IgD-negative memory B cell (primary cell): ENCODE results near the gene HTD2. TPM values are rescaled to one million over a fixed set of nuclear protein-coding genes. Genes with fewer than 3 reads are reported as not detected.

Experiments used
- H3K27ac Mint-ChIP-seq, 3 donors: one replicate each; pipeline ENCODE4 v1.8.0; 2020 to 2022; ENCODE audit warnings: mild to moderate bottlenecking in 3 of 3, mixed read lengths in 3 of 3, moderate library complexity in 1 of 3
- H3K27me3 Mint-ChIP-seq: one replicate; pipeline ENCODE4 v1.8.0; 2021; ENCODE audit warnings: mixed read lengths
- H3K36me3 Mint-ChIP-seq: one replicate; pipeline ENCODE4 v1.8.0; 2020; ENCODE audit warnings: mild to moderate bottlenecking, mixed read lengths
- H3K4me1 Mint-ChIP-seq, 3 donors: one replicate each; pipeline ENCODE4 v1.8.0; 2020 to 2022; ENCODE audit warnings: mixed read lengths in 3 of 3, mild to moderate bottlenecking in 1 of 3
- H3K4me3 Mint-ChIP-seq, 4 donors: one replicate each; pipeline ENCODE4 v1.8.0; 2020 to 2022; ENCODE audit warnings: mild to moderate bottlenecking in 4 of 4, mixed read lengths in 4 of 4, moderate library complexity in 3 of 4
- H3K9me3 Mint-ChIP-seq, 3 donors: one replicate each; pipeline ENCODE4 v1.8.0; 2020 to 2021; ENCODE audit warnings: mixed read lengths in 3 of 3, mild to moderate bottlenecking in 1 of 3
- polyA plus RNA-seq: library from polyadenylated mRNA; unstranded; fragments of 300-500 nt; fragmentation: Illumina TruSeq; gene quantifications from one replicate; pipeline ENCODE4 v1.2.3, GENCODE V29; 2021

HTD2 gene
- polyA plus RNA-seq, 1 donor from 2014 or later, result 21.1 TPM

- Mint-ChIP-seq H3K27ac (no peak overlapping the region), H3K27me3 (no peaks in the 10 kb centered on the region), H3K36me3 (peaks cover 3% of the 10 kb centered on the region), H3K4me1 (peaks cover 12 to 31% (median 25%) of the 10 kb centered on the region in 3 donors), H3K4me3 (peak overlapping the region in 2 of 4 donors; percentile 37 to 94), H3K9me3 (no peaks in the 10 kb centered on the region)
Measured at GRCh38 chr3:58308728-58309127, 2.4 kb downstream of the HTD2 start.

DNA sequence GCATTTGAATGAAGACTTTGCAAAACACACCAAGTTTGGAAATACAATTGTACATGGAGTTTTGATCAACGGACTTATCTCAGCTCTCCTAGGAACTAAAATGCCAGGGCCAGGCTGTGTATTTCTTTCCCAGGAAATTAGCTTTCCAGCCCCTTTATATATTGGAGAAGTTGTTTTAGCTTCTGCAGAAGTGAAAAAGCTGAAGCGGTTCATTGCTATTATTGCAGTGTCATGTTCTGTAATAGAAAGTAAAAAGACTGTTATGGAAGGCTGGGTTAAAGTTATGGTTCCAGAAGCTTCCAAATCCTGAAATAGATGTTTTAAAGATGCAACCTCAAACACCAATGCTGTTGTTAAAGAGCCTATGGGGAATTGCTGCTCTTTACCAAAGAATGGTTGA is 11.5 kb downstream of the HTD2 start:
- H3K36me3 Mint-ChIP-seq, result peaks cover 5% of the 10 kb centered on the region
- no peak overlapping the region for H3K27ac Mint-ChIP-seq
- no peaks in the 10 kb centered on the region for H3K9me3 Mint-ChIP-seq
- no peaks in the 10 kb centered on the region for H3K27me3 Mint-ChIP-seq
- H3K4me3 Mint-ChIP-seq, result no peak overlapping the region
- peaks cover 5 to 9% (median 8%) of the 10 kb centered on the region in 3 donors for H3K4me1 Mint-ChIP-seq

- H3K9me3 Mint-ChIP-seq, result no peaks in the 10 kb centered on the region
- no peaks in the 10 kb centered on the region for H3K27me3 Mint-ChIP-seq
- H3K27ac Mint-ChIP-seq, result no peak overlapping the region
- peaks cover 19 to 30% (median 24%) of the 10 kb centered on the region in 3 donors for H3K4me1 Mint-ChIP-seq
- H3K4me3 Mint-ChIP-seq, result no peak overlapping the region
- peaks cover 1% of the 10 kb centered on the region for H3K36me3 Mint-ChIP-seq
Measured at GRCh38 chr3:58321791-58322190, 15.5 kb downstream of the HTD2 start.

GRCh38 chr3:58322793-58323192 is 16.5 kb downstream of the HTD2 start:
- H3K4me3 Mint-ChIP-seq, result no peak overlapping the region
- no peaks in the 10 kb centered on the region for H3K9me3 Mint-ChIP-seq
- H3K27me3 Mint-ChIP-seq, result no peaks in the 10 kb centered on the region
- H3K27ac Mint-ChIP-seq, result peak overlapping the region in 2 of 3 donors; percentile 21 to 31
- H3K4me1 Mint-ChIP-seq, result peaks cover 19 to 28% (median 24%) of the 10 kb centered on the region in 3 donors
- no peaks in the 10 kb centered on the region for H3K36me3 Mint-ChIP-seq

GRCh38 chr3:58323529-58324390 is 17.4 kb downstream of the HTD2 start:
- no peaks in the 10 kb centered on the region for H3K27me3 Mint-ChIP-seq
- peak overlapping the region; percentile 31 to 69 (median 46) for H3K27ac Mint-ChIP-seq
- peak overlapping the region in 2 of 4 donors; percentile 57 to 65 for H3K4me3 Mint-ChIP-seq
- H3K36me3 Mint-ChIP-seq, result no peaks in the 10 kb centered on the region
- H3K9me3 Mint-ChIP-seq, result no peaks in the 10 kb centered on the region
- peaks cover 19 to 28% (median 24%) of the 10 kb centered on the region in 3 donors for H3K4me1 Mint-ChIP-seq

DNA sequence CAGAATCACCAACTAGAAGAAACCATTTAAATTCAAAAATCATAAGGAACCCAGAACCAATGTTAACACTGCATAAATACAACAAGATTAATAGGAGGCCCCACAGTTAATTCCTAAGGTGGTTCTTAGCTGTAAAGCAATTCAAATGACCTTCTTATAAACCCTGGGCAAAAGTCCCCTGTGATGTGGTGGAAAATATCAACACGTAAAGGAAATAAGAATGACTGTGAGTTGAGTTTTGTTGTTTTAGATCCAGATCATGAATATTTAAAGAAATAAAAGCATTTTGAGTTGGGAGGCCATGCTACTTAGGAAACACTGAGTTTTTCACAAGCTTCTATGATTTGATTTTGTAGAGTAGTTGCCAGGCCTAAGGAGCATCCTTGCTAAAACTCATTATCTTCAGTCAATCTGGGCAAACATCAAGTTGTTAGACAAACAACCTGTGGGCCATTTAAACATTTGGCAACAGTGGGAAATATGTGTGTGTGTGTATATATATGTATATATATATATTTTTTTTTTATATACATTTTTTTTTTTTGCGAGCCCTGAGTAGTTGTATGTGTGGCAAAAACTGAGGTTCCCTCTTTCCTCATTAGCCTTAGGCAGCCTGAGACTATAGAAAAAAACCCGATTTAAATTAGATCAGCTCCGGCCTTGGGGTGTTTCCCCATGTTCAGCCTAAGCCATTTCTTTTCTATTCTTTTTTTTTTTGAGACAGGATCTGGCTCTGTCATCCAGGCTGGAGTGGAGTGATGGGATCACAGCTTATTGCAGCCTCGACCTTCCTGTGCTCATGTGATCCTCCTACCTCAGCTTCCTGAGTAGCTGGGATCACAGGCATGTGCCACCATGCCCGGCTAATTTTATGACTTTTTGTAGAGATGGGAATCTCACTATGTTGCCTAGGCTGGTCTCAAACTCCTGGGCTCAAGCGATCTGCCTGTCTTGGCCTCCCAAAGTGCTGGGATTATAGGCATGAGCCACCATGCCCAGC is 18.4 kb downstream of the HTD2 start:
- no peaks in the 10 kb centered on the region for H3K36me3 Mint-ChIP-seq
- H3K4me1 Mint-ChIP-seq, result peaks cover 19 to 28% (median 24%) of the 10 kb centered on the region in 3 donors
- peak overlapping the region in 2 of 4 donors; percentile 57 to 65 for H3K4me3 Mint-ChIP-seq
- H3K27ac Mint-ChIP-seq, result peak overlapping the region; percentile 12 to 69 (median 46)
- H3K9me3 Mint-ChIP-seq, result no peaks in the 10 kb centered on the region
- no peaks in the 10 kb centered on the region for H3K27me3 Mint-ChIP-seq

GRCh38 chr3:58325525-58325992 is 19.2 kb downstream of the HTD2 start:
- Mint-ChIP-seq H3K27me3 (no peaks in the 10 kb centered on the region), H3K4me1 (peaks cover 19 to 31% (median 24%) of the 10 kb centered on the region in 3 donors), H3K4me3 (peak overlapping the region in 1 of 4 donors; percentile 34), H3K36me3 (peaks cover 2% of the 10 kb centered on the region), H3K27ac (peak overlapping the region in 1 of 3 donors; percentile 64), H3K9me3 (no peaks in the 10 kb centered on the region)

DNA sequence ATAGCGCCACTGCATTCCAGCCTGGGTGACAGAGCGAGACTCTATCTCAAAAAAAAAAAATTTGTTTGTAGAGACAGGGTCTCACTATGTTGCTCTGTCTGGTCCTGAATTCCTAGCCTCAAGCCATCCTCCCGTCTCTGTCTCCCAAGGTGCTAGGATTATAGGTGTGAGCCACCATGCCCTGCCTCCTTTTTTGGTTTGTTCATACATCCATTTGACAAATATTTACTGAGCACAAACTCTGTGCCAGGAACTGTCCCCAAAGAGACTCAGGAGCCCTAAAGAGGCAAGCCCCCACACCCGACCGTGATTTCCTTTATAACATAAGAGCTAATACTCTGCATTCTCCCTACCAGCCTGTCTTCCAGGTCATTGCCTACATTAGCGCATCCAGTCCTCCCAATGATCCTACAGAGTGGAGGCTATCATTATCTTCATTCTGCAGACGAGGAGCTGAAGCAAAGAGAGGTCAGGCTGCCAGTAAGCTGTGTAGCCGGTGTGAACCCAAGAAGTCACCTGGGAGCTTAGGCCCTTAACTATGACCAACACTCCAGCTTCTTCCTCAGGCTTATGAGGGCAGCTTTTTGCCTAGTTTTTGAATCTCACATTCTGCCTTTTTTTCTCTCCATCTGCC is 20.1 kb downstream of the HTD2 start:
- H3K27ac Mint-ChIP-seq, result peak overlapping the region in 1 of 3 donors; percentile 53
- no peaks in the 10 kb centered on the region for H3K9me3 Mint-ChIP-seq
- no peaks in the 10 kb centered on the region for H3K27me3 Mint-ChIP-seq
- H3K36me3 Mint-ChIP-seq, result peaks cover 2% of the 10 kb centered on the region
- H3K4me1 Mint-ChIP-seq, result peaks cover 20 to 30% (median 24%) of the 10 kb centered on the region in 3 donors
- H3K4me3 Mint-ChIP-seq, result no peak overlapping the region

GRCh38 chr3:58329150-58329921 is 23.0 kb downstream of the HTD2 start:
- peaks cover 16 to 32% (median 21%) of the 10 kb centered on the region in 3 donors for H3K4me1 Mint-ChIP-seq
- H3K9me3 Mint-ChIP-seq, result no peaks in the 10 kb centered on the region
- H3K4me3 Mint-ChIP-seq, result peak overlapping the region in 1 of 4 donors; percentile 48
- peaks cover 2% of the 10 kb centered on the region for H3K36me3 Mint-ChIP-seq
- no peaks in the 10 kb centered on the region for H3K27me3 Mint-ChIP-seq
- H3K27ac Mint-ChIP-seq, result no peak overlapping the region

GRCh38 chr3:58329922-58330413 is 23.6 kb downstream of the HTD2 start:
- Mint-ChIP-seq H3K27ac (peak overlapping the region in 1 of 3 donors; percentile 69), H3K4me3 (peak overlapping the region in 1 of 4 donors; percentile 86)

DNA sequence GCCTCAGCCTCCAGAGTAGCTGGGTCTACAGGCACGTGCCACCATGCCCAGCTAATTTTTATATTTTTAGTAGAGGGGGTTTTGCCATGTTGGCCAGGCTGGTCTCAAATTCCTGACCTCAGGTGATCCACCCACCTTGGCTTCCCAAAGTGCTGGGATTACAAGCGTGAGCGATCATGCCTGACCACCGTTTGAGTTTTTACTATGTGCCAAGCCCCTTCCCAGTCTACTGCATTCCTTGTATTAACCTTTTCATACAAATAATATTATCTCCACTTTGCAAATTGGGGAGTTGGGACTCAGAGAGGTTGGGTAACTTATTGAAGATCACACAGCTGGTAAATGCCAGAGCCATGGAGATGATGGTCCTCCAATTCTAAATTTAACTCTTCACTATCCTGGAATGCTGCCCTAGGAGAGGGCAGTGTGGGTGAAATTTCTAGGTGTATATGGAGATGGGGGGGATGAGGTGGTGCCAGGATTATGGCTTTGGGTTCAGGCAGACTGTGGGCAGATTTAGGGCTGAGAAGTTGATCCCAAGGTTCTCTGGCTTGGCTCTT is 25.4 kb downstream of the HTD2 start:
- Mint-ChIP-seq H3K27me3 (no peaks in the 10 kb centered on the region), H3K27ac (peak overlapping the region in 2 of 3 donors; percentile 49 to 67), H3K4me3 (peak overlapping the region; percentile 75 to 84 (median 80)), H3K9me3 (no peaks in the 10 kb centered on the region), H3K36me3 (peaks cover 2% of the 10 kb centered on the region), H3K4me1 (peaks cover 17 to 36% (median 24%) of the 10 kb centered on the region in 3 donors)

More at GRCh38 chr3:58329922-58330413, 23.6 kb downstream of the HTD2 start:
- Mint-ChIP-seq H3K9me3 (no peaks in the 10 kb centered on the region), H3K4me1 (peaks cover 13 to 30% (median 19%) of the 10 kb centered on the region in 3 donors), H3K27me3 (no peaks in the 10 kb centered on the region), H3K36me3 (peaks cover 2% of the 10 kb centered on the region)

DNA sequence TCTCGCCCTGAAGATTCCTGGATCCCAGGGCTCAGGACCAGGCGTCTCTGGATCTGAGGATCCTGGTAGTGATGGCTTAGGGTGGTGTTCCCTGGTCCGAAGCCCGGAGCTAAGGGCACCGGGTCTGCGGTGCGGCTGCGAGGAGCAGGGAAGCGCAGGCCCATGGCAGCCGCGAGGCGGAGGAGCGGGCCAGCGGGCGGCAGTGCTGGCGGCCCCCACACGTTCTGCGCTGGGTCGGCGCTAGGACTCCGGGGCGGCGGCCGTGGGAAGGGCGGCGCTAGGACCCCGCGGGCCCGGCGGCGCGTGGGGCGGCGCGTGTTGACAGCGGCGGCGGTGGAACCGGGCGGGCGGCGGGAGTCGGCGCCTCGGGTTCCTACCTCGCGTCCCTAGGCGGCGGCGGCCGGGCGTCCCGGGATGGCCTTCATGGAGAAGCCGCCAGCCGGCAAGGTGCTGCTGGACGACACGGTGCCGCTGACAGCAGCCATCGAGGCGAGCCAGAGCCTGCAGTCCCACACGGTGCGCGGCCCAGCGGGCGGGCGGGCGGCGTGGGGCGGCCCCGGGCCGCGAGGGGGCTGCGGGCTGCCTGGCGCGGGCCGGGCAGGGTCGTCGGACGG is 26.4 kb downstream of the HTD2 start, which contains the start of gene PXK:
Gene PXK (plus strand): TSS at position 318 of the 614 bp plus-strand sequence. CDS start 97 bp downstream, at position 415.
- H3K36me3 Mint-ChIP-seq, result peaks cover 2% of the 10 kb centered on the region
- no peaks in the 10 kb centered on the region for H3K27me3 Mint-ChIP-seq
- H3K4me1 Mint-ChIP-seq, result peaks cover 25 to 36% (median 30%) of the 10 kb centered on the region in 3 donors
- peak within 1 kb of the TSS; percentile 95 to 100 (median 100) for H3K4me3 Mint-ChIP-seq
- H3K27ac Mint-ChIP-seq, result peak within 1 kb of the TSS; percentile 91 to 97 (median 97)
- no peaks in the 10 kb centered on the region for H3K9me3 Mint-ChIP-seq
